VCaP (cell line): ENCODE results near the gene GPR108.

Experiments used
- H3K27ac ChIP-seq: fragments of 450-650 bp; 2 replicates; pipeline ENCODE4 v1.5.1; 2017
- CTCF ChIP-seq: fragments of 450-650 bp; conservative IDR thresholded peaks from 2 replicates; pipeline ENCODE4 v1.5.1; 2017; ENCODE audit warnings: mild to moderate bottlenecking, moderate library complexity

The GPR108 gene

GRCh38 chr19:6725513-6726231, 11.7 kb downstream of the GPR108 start:
- TF ChIP-seq CTCF, result no peak
- H3K27ac ChIP-seq, result no peak overlapping the region

- TF ChIP-seq CTCF, result no peak
- H3K27ac ChIP-seq, result no peak overlapping the region
Measured at GRCh38 chr19:6724631-6725492, 12.5 kb downstream of the GPR108 start.

- H3K27ac ChIP-seq, result no peak overlapping the region
- no peak for TF ChIP-seq CTCF
Measured at GRCh38 chr19:6723738-6724137, 13.6 kb downstream of the GPR108 start.

- TF ChIP-seq CTCF, result no peak
- H3K27ac ChIP-seq, result no peak overlapping the region
Measured at GRCh38 chr19:6723108-6723618, 14.2 kb downstream of the GPR108 start.

GRCh38 chr19:6721773-6722172, 15.6 kb downstream of the GPR108 start:
- TF ChIP-seq CTCF, result no peak
- no peak overlapping the region for H3K27ac ChIP-seq

GRCh38 chr19:6721138-6721474, 16.3 kb downstream of the GPR108 start:
- no peak for TF ChIP-seq CTCF
- no peak overlapping the region for H3K27ac ChIP-seq

GRCh38 chr19:6720369-6721137, 16.8 kb downstream of the GPR108 start, which contains the start of gene C3:
Gene C3, minus strand, starts transcription at chr19:6720650. Its CDS starts 61 bp downstream, at chr19:6720589.
- TF ChIP-seq CTCF, result no peak
- H3K27ac ChIP-seq, result no peak within 1 kb of the TSS
